HL-60 (cell line): ENCODE results near the gene CADM2.

Experiments used
- DNase-seq, 2 experiments: peaks; one replicate each; pipeline ENCODE4 v3.0.0-alpha.2; 2010 to 2020; ENCODE audit warnings: low read depth in 1 of 2, low spot score in 1 of 2
- H3K27ac ChIP-seq: fragments of 250-450 bp; sonication (Bioruptor Pico); replicated peaks from 2 replicates; pipeline ENCODE4 v1.5.1; 2020; ENCODE audit warnings: mild to moderate bottlenecking, moderate library complexity
- H3K27me3 ChIP-seq: fragments of 250-450 bp; sonication (Bioruptor Pico); 2 replicates; pipeline ENCODE4 v1.5.1; 2021; ENCODE audit warnings: mild to moderate bottlenecking, moderate library complexity; ENCODE audit not compliant: insufficient read depth, poor library complexity, severe bottlenecking
- H3K4me3 ChIP-seq: replicated peaks from 2 replicates; pipeline ENCODE4 v1.5.1; 2011; ENCODE audit warnings: mild to moderate bottlenecking, control low read depth, low read length; ENCODE audit not compliant: insufficient read depth
- GABPA ChIP-seq: IDR thresholded peaks from 2 replicates; pipeline ENCODE4 v1.6.1; 2012; ENCODE audit warnings: low read depth
- POLR2AphosphoS5 ChIP-seq: IDR thresholded peaks from 2 replicates; pipeline ENCODE4 v1.6.1; 2012; ENCODE audit warnings: low read depth
- REST ChIP-seq: IDR thresholded peaks from 2 replicates; pipeline ENCODE4 v1.6.1; 2012; ENCODE audit warnings: low read depth; ENCODE audit not compliant: insufficient replicate concordance
- SPI1 ChIP-seq: IDR thresholded peaks from 2 replicates; pipeline ENCODE4 v1.6.1; 2012; ENCODE audit warnings: low read depth, mild to moderate bottlenecking, borderline replicate concordance
- TF ChIP-seq, protein P1 (sequence below): IDR thresholded peaks from one replicate; pipeline ENCODE4 v1.5.1; 2011; ENCODE audit warnings: low read length, control low read depth, inconsistent platforms; ENCODE audit not compliant: insufficient read depth

The CADM2 gene

DNA sequence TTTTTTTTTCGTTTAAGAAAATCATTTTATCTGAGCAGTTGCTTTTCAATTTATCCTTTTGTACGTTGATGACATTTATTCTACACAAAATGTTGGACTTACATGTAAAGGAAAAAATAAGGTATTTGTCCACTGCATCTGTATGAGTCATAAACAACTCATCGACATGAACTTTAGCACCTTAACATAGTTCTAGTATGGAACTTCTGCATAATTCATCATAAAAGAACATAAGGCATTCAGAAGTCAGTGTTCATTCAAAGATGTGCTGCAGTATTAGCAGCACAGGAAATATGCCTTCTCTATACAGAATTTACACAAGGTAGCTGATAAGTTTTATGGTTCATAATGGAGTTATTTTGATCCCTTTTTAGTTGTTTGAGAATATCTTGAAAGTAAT, 801.6 kb downstream of the CADM2 start:
- no peak overlapping the region for H3K4me3 ChIP-seq
- no peaks in the 10 kb centered on the region for H3K27me3 ChIP-seq
- TF ChIP-seq, protein P1, sequence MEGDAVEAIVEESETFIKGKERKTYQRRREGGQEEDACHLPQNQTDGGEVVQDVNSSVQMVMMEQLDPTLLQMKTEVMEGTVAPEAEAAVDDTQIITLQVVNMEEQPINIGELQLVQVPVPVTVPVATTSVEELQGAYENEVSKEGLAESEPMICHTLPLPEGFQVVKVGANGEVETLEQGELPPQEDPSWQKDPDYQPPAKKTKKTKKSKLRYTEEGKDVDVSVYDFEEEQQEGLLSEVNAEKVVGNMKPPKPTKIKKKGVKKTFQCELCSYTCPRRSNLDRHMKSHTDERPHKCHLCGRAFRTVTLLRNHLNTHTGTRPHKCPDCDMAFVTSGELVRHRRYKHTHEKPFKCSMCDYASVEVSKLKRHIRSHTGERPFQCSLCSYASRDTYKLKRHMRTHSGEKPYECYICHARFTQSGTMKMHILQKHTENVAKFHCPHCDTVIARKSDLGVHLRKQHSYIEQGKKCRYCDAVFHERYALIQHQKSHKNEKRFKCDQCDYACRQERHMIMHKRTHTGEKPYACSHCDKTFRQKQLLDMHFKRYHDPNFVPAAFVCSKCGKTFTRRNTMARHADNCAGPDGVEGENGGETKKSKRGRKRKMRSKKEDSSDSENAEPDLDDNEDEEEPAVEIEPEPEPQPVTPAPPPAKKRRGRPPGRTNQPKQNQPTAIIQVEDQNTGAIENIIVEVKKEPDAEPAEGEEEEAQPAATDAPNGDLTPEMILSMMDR = no peak
- no peak for TF ChIP-seq SPI1
- no peak for DNase-seq
- H3K27ac ChIP-seq = no peak overlapping the region

GRCh38 chr3:85780806-85781205, 822.0 kb downstream of the CADM2 start:
- TF ChIP-seq, protein P1 = no peak
- TF ChIP-seq REST = no peak
- TF ChIP-seq SPI1 = no peak
- no peak for TF ChIP-seq GABPA
- no peak for TF ChIP-seq POLR2AphosphoS5
- no peak overlapping the region for H3K4me3 ChIP-seq
- no peak overlapping the region for H3K27ac ChIP-seq
- no peaks in the 10 kb centered on the region for H3K27me3 ChIP-seq
- DNase-seq = no peak

GRCh38 chr3:85781806-85782205, 823.0 kb downstream of the CADM2 start:
- no peak for TF ChIP-seq REST
- no peak for TF ChIP-seq POLR2AphosphoS5
- no peak for TF ChIP-seq GABPA
- TF ChIP-seq, protein P1 = no peak
- no peak for TF ChIP-seq SPI1
- H3K27ac ChIP-seq = no peak overlapping the region
- H3K4me3 ChIP-seq = no peak overlapping the region
- no peak for DNase-seq
- H3K27me3 ChIP-seq = no peaks in the 10 kb centered on the region

- TF ChIP-seq, protein P1 = no peak
- no peak for TF ChIP-seq REST
- TF ChIP-seq POLR2AphosphoS5 = no peak
- TF ChIP-seq SPI1 = no peak
- no peak for TF ChIP-seq GABPA
- Histone ChIP-seq H3K27me3 (no peaks in the 10 kb centered on the region), H3K4me3 (no peak overlapping the region), H3K27ac (no peak overlapping the region)
- no peak for DNase-seq
These were observed 824.5 kb downstream of the CADM2 start for GRCh38 chr3:85783291-85783690.
